Measurements from ENCODE around the gene TMEM232. TPM values are rescaled to one million over a fixed set of nuclear protein-coding genes. Genes with fewer than 3 reads are reported as not detected.

The TMEM232 gene
- total and polyA plus RNA-seq, 2 donors (not counting 3 experiments of a cell fraction or from before 2014, with no cell fraction given), result 0.17 to 0.38 TPM

DNA sequence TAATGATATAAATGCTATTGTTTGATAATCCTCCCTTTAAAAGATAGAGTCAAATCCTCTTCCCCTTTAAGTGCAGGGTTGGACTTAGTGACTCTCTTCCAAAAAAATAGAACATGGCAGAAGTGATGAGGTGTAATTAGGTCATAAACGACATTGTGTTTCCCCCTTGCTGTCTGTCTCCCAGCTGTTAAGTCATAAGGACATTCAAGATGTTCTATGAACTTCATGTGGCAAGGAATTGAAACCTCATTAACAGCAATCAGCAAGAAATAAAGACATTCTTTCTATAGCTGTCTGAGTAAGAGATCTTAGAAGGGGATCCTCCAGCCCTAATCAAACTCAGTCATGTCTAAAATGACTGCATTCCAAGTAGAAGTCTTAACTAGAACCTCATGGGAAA lies 9.1 kb upstream of the TMEM232 start:
- Histone ChIP-seq H2AFZ (ENCODE audit: low read depth, low read length) (no peak overlapping the region), H3K9me1 (replicated peaks; ENCODE audit: control insufficient read depth, extremely low read depth, insufficient read depth, low read length) (no peaks in the 10 kb centered on the region), H3K4me3 (replicated peaks in 1 of 3; ENCODE audit: insufficient read depth in 1 of 3, low read depth in 1 of 3, low read length in 3 of 3) (no peak overlapping the region), H3K27me3 (ENCODE audit: control insufficient read depth in 2 of 2, insufficient read depth in 2 of 2, low read length in 2 of 2) (peaks cover 1 to 11% of the 10 kb centered on the region in 2 experiments), H4K20me1 (replicated peaks; ENCODE audit: control insufficient read depth, extremely low read depth, insufficient read depth, low read length) (no peaks in the 10 kb centered on the region), H3K27ac (ENCODE audit: insufficient read depth, low read depth, low read length) (no peak overlapping the region), H3K36me3 (ENCODE audit: control insufficient read depth in 2 of 2, extremely low read depth in 1 of 2, insufficient read depth in 2 of 2, low read length in 2 of 2) (no peaks in the 10 kb centered on the region), H3K9ac (replicated peaks; ENCODE audit: extremely low read depth, insufficient read depth, low read length) (no peak overlapping the region), H3K79me2 (ENCODE audit: control insufficient read depth, insufficient read depth, low read length) (peaks cover 6% of the 10 kb centered on the region), H3K4me2 (ENCODE audit: insufficient read depth, low read length) (no peak overlapping the region), H3K9me3 (replicated peaks; ENCODE audit: control insufficient read depth, insufficient read depth, low read length) (no peaks in the 10 kb centered on the region), H3K4me1 (ENCODE audit: control insufficient read depth, extremely low read depth, insufficient read depth, low read length) (peaks cover 10% of the 10 kb centered on the region)
- CTCF ChIA-PET, result no interaction called here
- no peak for TF ChIP-seq EZH2 (IDR thresholded peaks at IDR 0.05; ENCODE audit: borderline replicate concordance, low read depth, low read length, severe bottlenecking)
- TF ChIP-seq JUN (IDR thresholded peaks at IDR 0.05; ENCODE audit: borderline replicate concordance, insufficient read depth, insufficient read length, low read depth), result no peak
- no peak for TF ChIP-seq POLR2AphosphoS5 (IDR thresholded peaks at IDR 0.05; ENCODE audit: insufficient read depth, low read depth, low read length)
- TF ChIP-seq GATA2 (IDR thresholded peaks at IDR 0.05; ENCODE audit: insufficient read depth, insufficient read length, low read depth, low read length), result no peak
- no peak for TF ChIP-seq FOS (IDR thresholded peaks at IDR 0.05; ENCODE audit: borderline replicate concordance, insufficient read depth, low read length)
- TF ChIP-seq, protein P1, sequence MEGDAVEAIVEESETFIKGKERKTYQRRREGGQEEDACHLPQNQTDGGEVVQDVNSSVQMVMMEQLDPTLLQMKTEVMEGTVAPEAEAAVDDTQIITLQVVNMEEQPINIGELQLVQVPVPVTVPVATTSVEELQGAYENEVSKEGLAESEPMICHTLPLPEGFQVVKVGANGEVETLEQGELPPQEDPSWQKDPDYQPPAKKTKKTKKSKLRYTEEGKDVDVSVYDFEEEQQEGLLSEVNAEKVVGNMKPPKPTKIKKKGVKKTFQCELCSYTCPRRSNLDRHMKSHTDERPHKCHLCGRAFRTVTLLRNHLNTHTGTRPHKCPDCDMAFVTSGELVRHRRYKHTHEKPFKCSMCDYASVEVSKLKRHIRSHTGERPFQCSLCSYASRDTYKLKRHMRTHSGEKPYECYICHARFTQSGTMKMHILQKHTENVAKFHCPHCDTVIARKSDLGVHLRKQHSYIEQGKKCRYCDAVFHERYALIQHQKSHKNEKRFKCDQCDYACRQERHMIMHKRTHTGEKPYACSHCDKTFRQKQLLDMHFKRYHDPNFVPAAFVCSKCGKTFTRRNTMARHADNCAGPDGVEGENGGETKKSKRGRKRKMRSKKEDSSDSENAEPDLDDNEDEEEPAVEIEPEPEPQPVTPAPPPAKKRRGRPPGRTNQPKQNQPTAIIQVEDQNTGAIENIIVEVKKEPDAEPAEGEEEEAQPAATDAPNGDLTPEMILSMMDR (IDR thresholded peaks at IDR 0.05; ENCODE audit: extremely low read depth in 1 of 2, insufficient read depth in 1 of 2, low read depth in 1 of 2, low read length in 2 of 2), result no peak
- TF ChIP-seq MYC (IDR thresholded peaks at IDR 0.05; ENCODE audit: low read depth, low read length), result no peak
- dilution Hi-C loops (cut with MboI; ENCODE audit: extremely low pct_ligation_motif_present, low sequenced_read_pairs) (no loop called here), intact Hi-C loops (cut with micrococcal nuclease) (loop anchor here (10.0 kb wide), 1 partner anchor 1019 kb away; the partner anchor contains the start of gene NREP)
- no peak for FAIRE-seq
- POLR2A ChIA-PET, result no interaction called here
- DNase-seq (ENCODE audit: low read depth, low spot score), result no peak
- BruUV-seq (replicated peaks), result no TSS peak
